K562 treated with DMSO at 1 percent for 4 hours (cell line): Measurements from ENCODE around the gene PNRC1. TPM values are rescaled to one million over a fixed set of nuclear protein-coding genes. Genes with fewer than 3 reads are reported as not detected.

Source experiments
- total RNA-seq: library from RNA; unstranded; fragments of 300-600 nt; gene quantifications from 2 replicates; pipeline ENCODE4 v1.2.3, GENCODE V29; 2022; ENCODE audit not compliant: insufficient read depth

Gene PNRC1
- 20.3 and 23.2 TPM in 2 replicates for total RNA-seq

GRCh38 chr6:89080281-89081128, at the start of gene PNRC1:
Gene PNRC1 (plus strand): TSS chr6:89080751. CDS start chr6:89080895, 144 bp downstream.

GRCh38 chr6:89117211-89118108, 36.9 kb downstream of the PNRC1 start, which contains the start of gene SRSF12:
Gene SRSF12 (minus strand): TSS chr6:89118071. CDS start chr6:89117887, 184 bp downstream.

Other genes with a start within 250 kb of the PNRC1 start
- gene RNGTT, start 117.1 kb upstream of the PNRC1 start, total RNA-seq: 7.8 and 9.1 TPM in 2 replicates
- not detected in 2 replicates for gene SRSF12, start 37.3 kb downstream of the PNRC1 start, total RNA-seq
- 0.31 and 0.57 TPM in 2 replicates for gene PM20D2, start 65.3 kb downstream of the PNRC1 start, total RNA-seq
- not detected in 2 replicates for gene GABRR1, start 136.6 kb downstream of the PNRC1 start, total RNA-seq
- 0.64 TPM in 1 of 2 replicates, not detected in the other for gene GABRR2, start 234.5 kb downstream of the PNRC1 start, total RNA-seq